Measurements from ENCODE around the gene NPY.
A peak's percentile ranks its signal among the peaks of the same experiment; 100 is the strongest.
"Not testable (repeated sequence)": the region's sequence is repeated elsewhere in the genome, so short reads cannot be mapped to it uniquely, and the experiment has no call there.

Gene NPY

GRCh38 chr7:24283897-24284698 is at the start of gene NPY:
Gene NPY, plus strand, starts transcription at chr7:24284190. Its CDS starts 1,051 bp downstream, at chr7:24285241.
- DNase-seq, result no peak
- in situ Hi-C loops (cut with MboI; ENCODE audit: low pct_unique_long_range_greater_than_20kb, low sequenced_read_pairs), result no loop called here

GRCh38 chr7:24239260-24239659 is 44.7 kb upstream of the NPY start:
- in situ Hi-C loops (cut with MboI; ENCODE audit: low pct_unique_long_range_greater_than_20kb, low sequenced_read_pairs), result no loop called here
- no peak for DNase-seq

DNA sequence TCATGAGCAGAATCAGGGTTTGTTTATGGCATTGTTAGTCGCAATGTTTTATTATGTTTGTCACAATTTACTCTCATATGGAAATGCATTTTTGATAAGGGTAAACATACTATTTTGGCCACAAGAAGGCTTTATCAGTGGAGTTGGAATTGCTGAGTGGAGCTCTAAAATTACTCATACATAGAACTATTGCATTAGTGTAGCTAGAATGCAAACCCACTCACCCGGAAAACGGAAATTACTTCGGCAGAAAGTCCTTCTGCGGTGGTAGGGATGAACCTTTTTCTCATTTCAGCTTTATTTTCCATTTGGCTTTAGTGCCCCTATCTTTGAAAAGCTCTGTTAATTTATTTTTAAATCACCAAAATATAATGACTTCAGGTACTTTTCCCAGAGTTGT is 42.8 kb upstream of the NPY start:
- peak; percentile 6 for DNase-seq
- in situ Hi-C loops (cut with MboI; ENCODE audit: low pct_unique_long_range_greater_than_20kb, low sequenced_read_pairs), result no loop called here

DNA sequence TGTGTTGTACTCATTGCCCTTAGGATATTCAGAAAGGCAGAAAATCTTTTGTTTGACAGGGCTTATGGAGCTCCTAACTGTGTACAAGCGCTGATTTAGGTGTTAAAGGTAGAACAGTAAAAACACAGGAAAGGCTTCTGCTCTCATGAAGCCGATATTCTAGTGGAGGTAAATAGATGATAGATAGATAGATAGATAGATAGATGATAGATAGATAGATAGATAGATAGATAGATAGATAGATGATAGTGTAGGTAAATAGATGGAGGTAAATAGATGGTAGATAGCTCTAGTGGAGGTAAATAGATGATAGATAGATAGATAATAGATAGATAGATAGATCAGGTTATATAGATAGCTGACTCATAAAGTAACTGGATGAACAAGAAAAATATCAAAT is 39.4 kb upstream of the NPY start:
- no peak for DNase-seq
- in situ Hi-C loops (cut with MboI; ENCODE audit: low pct_unique_long_range_greater_than_20kb, low sequenced_read_pairs), result no loop called here

DNA sequence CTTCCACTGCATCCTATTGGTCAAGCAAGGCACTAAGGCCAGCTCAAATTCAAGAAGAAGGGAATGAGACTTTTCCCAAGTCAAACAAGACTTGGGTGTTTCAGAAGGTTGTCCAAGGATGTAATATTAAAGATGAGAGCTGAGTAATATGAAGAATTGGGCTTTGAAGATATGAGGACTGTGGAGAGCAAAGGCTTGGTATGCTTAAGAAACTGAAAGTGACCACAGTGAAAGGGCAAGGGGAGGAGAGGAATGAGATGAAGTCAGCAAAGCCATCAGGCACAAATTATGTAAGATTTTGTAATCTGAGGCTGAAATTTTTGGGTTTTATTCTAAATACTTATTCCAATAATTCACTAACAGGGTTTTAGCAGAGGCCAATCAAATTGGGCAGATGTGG is 38.6 kb upstream of the NPY start:
- in situ Hi-C loops (cut with MboI; ENCODE audit: low pct_unique_long_range_greater_than_20kb, low sequenced_read_pairs), result no loop called here
- no peak for DNase-seq

- in situ Hi-C loops (cut with MboI; ENCODE audit: low pct_unique_long_range_greater_than_20kb, low sequenced_read_pairs), result no loop called here
- no peak for DNase-seq
These were observed 34.7 kb upstream of the NPY start for GRCh38 chr7:24249266-24249665.

- in situ Hi-C loops (cut with MboI; ENCODE audit: low pct_unique_long_range_greater_than_20kb, low sequenced_read_pairs), result no loop called here
- no peak for DNase-seq
These were observed 32.4 kb upstream of the NPY start for GRCh38 chr7:24251568-24251967.

DNA sequence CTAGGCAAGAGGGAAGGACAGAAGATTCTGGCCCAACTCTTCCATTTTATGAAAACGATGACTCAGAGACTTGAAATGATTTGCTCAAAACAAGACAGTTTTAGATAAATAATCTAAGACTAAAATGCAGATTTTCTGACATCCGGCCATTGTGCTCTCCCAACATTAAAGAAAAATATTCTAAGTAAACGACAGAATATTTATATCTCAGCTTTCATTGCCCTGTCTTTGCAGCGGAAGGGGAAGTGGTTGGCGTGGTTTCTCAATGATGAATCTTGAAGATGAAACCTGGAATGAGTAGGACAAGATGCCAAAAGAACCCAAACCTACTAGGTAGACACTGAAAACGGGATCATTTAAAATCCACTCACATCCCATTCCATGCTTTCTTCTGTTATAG is 28.9 kb upstream of the NPY start:
- peak; percentile 20 for DNase-seq
- in situ Hi-C loops (cut with MboI; ENCODE audit: low pct_unique_long_range_greater_than_20kb, low sequenced_read_pairs), result no loop called here

DNA sequence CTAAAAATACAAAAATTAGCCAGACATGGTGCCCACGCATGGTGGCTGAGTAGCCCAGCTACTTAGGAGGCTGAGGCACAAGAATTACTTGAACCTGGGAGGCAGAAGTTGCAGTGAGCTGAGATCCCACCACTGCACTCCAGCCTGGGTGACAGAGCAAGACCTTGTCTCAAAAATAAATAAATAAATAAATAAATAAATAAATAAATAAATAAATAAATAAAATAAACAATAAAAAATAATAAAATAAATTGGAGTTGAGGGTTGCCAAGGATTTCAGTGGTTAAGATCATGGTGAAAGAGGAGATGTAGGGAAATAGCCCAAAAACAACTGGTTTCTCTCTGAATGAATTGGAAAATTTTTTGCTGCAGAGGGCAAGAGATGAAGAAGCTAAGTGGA is 25.7 kb upstream of the NPY start:
- DNase-seq; in situ Hi-C loops (cut with MboI; ENCODE audit: low pct_unique_long_range_greater_than_20kb, low sequenced_read_pairs): not testable (repeated sequence)

GRCh38 chr7:24271938-24272337 is 12.1 kb upstream of the NPY start:
- no peak for DNase-seq
- in situ Hi-C loops (cut with MboI; ENCODE audit: low pct_unique_long_range_greater_than_20kb, low sequenced_read_pairs), result no loop called here

DNA sequence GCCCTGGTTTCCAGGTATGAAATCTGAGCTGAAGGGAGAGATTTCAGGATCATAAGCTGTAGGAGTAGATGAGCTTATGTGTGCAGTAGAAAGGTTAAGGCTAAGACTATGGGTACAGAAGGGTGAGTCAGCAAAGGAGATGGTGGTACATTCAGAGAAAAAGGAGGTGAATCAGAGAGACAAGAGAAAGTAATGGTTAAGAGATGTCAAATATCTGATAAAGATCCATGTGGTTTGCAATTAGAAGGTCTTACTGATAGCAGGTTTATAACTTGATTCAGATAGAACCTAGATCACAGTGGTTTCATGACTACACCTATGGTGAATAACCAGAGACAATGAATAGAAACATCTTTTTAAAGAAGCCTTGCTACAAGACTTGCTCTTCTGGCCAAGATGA is 4.5 kb upstream of the NPY start:
- in situ Hi-C loops (cut with MboI; ENCODE audit: low pct_unique_long_range_greater_than_20kb, low sequenced_read_pairs), result no loop called here
- no peak for DNase-seq

GRCh38 chr7:24283554-24283896 is 465 bp upstream of the NPY start:
- in situ Hi-C loops (cut with MboI; ENCODE audit: low pct_unique_long_range_greater_than_20kb, low sequenced_read_pairs), result no loop called here
- DNase-seq, result no peak

DNA sequence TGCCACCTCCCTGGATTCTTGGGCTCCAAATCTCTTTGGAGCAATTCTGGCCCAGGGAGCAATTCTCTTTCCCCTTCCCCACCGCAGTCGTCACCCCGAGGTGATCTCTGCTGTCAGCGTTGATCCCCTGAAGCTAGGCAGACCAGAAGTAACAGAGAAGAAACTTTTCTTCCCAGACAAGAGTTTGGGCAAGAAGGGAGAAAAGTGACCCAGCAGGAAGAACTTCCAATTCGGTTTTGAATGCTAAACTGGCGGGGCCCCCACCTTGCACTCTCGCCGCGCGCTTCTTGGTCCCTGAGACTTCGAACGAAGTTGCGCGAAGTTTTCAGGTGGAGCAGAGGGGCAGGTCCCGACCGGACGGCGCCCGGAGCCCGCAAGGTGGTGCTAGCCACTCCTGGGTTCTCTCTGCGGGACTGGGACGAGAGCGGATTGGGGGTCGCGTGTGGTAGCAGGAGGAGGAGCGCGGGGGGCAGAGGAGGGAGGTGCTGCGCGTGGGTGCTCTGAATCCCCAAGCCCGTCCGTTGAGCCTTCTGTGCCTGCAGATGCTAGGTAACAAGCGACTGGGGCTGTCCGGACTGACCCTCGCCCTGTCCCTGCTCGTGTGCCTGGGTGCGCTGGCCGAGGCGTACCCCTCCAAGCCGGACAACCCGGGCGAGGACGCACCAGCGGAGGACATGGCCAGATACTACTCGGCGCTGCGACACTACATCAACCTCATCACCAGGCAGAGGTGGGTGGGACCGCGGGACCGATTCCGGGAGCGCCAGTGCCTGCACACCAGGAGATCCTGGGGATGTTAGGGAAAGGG is 913 bp downstream of the NPY start:
- DNase-seq, result no peak

DNA sequence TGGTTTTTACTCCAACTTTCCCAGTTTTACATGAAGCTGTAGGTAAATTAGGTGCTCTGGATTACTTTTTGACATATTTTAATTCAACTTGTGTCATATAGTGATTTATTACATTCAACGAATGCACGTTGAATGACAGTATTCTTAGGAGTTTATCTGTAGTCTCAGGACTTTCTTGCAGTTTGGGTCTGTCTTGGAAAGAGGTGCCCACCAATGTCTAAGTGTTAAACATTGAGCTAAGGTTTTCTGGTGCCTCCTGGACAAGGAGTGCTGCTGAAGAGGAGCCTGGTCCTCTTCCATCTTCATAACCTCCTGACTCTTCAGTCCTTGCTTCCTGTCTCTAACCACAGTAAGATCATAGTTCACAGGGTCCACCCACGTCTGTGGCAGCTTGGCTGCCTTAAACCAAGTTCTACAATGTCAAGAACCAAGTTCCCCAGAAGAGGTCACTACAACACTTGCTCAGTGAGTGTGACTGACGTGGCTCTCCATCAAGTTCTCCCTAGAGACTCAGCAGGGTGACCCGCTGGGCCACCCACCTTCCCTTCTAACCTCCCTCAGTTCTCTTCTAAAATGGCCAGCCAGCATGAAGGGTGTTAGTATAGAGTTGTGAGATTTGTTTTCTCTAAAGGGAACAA is 6.1 kb downstream of the NPY start:
- in situ Hi-C loops (cut with MboI; ENCODE audit: low pct_unique_long_range_greater_than_20kb, low sequenced_read_pairs), result no loop called here
- DNase-seq, result peak; percentile 60

More for the DNA sequence above, 913 bp downstream of the NPY start:
- in situ Hi-C loops (cut with MboI; ENCODE audit: low pct_unique_long_range_greater_than_20kb, low sequenced_read_pairs), result no loop called here

DNA sequence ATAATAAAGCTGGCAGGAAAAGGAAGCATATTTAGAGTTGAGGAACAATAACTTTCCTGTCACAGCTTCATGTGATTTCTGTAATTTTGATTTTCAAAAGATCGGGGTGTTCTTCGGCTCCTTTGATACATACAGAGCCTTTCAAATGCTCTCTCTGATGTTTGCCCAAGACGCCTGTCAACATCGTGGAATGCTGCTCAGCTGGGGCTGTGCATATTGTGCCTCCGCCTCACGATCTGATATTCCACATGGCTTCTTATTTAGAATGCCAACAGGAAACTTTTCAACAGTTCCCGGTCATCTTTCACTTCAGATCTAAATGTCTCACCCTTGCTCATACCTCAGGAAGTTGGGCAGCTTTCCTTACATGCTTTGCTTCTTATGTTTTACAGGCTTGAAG is 7.3 kb downstream of the NPY start:
- no peak for DNase-seq
- in situ Hi-C loops (cut with MboI; ENCODE audit: low pct_unique_long_range_greater_than_20kb, low sequenced_read_pairs), result no loop called here

- no peak for DNase-seq
- in situ Hi-C loops (cut with MboI; ENCODE audit: low pct_unique_long_range_greater_than_20kb, low sequenced_read_pairs), result no loop called here
These were observed 13.4 kb downstream of the NPY start for GRCh38 chr7:24297362-24297761.

- no peak for DNase-seq
- in situ Hi-C loops (cut with MboI; ENCODE audit: low pct_unique_long_range_greater_than_20kb, low sequenced_read_pairs), result no loop called here
These were observed 14.7 kb downstream of the NPY start for GRCh38 chr7:24298696-24299095.

DNA sequence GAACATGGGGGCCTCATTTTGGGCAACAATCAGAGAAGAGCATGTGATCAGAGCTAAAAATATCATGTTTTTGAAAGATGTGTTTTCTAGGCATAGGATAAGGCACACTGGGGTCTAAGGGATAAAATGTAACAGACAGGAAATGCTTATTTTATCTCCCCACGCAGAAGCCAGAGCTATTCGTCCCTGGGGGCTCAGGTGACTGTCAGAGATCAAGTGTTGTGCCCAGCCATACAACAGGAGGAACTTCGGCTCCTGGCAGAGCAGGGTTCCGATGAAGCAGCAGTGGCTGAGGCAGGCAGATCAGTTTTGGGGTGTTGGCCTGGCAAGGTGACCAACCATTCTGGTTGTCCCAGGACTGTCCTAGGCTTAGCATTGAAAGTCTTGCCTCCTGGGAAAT is 15.2 kb downstream of the NPY start:
- in situ Hi-C loops (cut with MboI; ENCODE audit: low pct_unique_long_range_greater_than_20kb, low sequenced_read_pairs), result no loop called here
- no peak for DNase-seq

- in situ Hi-C loops (cut with MboI; ENCODE audit: low pct_unique_long_range_greater_than_20kb, low sequenced_read_pairs), result no loop called here
- no peak for DNase-seq
These were observed 17.7 kb downstream of the NPY start for GRCh38 chr7:24301703-24302102.

DNA sequence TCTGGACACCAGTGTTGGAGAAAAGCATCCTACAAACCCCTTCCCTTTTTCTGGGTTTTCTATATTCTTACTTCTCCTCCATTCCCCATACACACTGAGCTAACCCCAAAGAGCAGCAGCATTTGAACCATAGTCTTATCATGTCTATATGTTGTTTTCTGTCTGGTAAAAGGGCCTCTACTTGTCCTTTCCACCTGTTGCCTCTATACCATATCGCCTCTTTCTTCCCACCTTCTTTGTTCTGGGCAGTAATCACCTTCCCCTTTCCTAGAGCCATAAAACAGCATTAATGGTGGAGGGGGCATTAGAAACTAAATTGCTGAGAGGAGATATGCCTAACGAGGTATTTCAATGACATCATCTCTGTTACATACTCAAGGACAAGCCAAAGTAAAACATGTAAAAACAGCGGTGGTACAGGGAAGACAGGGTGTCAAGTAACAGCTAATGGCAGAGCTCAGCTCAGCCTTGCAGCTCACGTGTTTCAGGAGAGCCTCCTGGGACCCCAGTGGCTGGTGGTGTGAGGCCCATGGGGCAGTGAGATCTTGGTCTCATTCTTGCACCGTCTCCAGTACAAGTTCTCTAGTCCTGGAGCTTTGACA is 20.6 kb downstream of the NPY start:
- DNase-seq, result no peak
- in situ Hi-C loops (cut with MboI; ENCODE audit: low pct_unique_long_range_greater_than_20kb, low sequenced_read_pairs), result no loop called here
